ENCODE measurements around the gene KCTD1.

The KCTD1 gene

GRCh38 chr18:26519114-26519513 is 29.2 kb downstream of the KCTD1 start:
- DNase-seq: no peak

GRCh38 chr18:26516964-26517363 is 31.4 kb downstream of the KCTD1 start:
- no peak for DNase-seq

- no peak for DNase-seq
Measured at GRCh38 chr18:26515643-26516487, 32.5 kb downstream of the KCTD1 start.

GRCh38 chr18:26511339-26512071 is 36.8 kb downstream of the KCTD1 start:
- no peak for DNase-seq

DNA sequence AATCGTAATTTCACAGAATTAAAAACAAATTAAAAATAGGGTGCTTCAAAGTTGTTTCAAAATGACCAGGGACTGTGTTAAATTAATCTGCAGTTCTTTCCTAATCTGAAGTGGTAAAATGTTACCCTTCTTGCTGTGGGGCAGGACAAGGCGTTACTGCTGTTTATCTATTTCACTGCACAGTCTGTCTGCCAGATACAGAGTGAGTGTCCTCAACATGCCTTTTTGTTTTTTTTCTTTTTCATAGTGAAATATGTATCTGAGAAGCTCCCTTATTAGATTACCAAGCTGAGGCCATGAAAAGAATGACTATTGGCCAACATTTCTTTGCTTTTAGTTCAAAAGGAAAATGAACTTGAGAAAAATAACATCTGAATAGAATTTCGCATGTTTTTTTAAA is 38.0 kb downstream of the KCTD1 start:
- DNase-seq: no peak

DNA sequence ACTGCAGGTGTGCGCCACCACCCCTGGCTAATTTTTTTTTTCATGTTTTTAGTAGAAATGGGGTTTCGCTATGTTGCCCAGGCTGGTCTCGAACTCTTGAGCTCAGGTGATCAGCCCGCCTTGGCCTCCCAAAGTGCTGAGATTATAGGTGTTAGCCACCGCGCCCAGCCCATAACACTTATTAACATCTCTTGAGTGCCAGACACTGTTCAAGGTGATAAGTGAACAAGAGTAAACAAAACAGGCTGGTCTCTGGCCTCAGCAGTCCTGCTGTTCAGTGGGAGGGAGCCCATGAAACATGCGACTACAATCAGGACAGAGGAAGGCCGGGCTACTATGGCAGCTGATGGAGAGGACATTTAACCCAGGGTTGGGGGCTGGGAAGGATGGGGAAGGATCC is 42.3 kb downstream of the KCTD1 start:
- DNase-seq: no peak

DNA sequence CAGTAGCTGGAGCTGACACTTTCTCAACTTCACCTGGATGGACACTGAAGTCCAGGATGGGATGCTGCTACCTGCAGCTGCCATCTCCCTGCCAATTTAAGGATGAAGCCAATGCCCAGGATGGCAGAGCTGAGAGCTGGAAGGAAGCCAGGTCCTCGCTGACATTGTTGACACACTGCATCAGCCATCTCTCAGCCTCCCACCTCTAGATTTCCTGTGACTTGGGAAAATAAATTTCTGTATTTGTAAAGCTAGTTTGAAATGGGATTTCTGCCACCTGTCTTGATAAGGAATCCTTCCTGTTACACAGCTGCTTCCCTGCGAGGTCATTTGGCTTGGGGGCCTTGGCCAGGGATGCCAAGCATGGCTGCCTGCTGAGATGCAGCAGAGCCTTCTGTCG is 43.5 kb downstream of the KCTD1 start:
- DNase-seq: no peak

DNA sequence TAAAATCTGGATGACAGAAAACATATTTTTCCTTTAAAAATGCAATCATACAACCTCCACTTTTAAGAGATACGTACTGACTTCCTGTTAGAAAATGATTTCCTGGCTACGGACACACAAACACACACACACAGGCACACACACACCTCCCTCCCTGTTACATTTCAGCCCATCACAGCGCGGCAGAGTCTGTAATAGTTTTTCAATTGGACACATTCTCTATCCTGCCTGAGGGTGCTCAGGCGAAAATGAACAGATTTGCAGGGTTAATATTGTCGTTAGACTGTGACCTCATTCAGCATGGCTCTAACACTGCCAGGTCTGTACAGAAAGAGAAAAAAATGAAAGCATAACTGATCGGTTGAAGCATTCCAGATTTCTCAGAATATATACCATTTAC is 45.0 kb downstream of the KCTD1 start:
- peak; percentile 8 for DNase-seq

DNA sequence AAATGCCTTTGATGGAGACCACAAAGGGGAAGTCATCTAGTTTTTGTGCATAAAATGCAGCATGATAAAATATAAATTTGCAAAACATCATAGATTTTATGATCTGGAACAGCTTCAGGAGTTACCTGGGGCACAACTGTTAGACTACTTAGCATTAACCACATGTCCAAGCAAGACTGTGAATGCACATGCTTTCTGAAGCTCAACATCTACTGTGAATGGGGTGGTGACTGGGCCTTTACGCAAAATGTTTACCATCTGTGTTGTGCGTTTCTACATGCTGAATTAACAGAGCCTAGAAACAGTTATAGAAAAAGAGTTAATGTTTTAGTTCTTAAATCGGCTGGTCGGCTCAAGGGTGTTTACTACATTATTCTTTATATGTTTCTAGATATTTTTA is 45.5 kb downstream of the KCTD1 start:
- no peak for DNase-seq

- DNase-seq: no peak
Measured at GRCh38 chr18:26497866-26498265, 50.5 kb downstream of the KCTD1 start.

GRCh38 chr18:26496528-26496927 is 51.8 kb downstream of the KCTD1 start:
- no peak for DNase-seq

- DNase-seq: no peak
Measured at GRCh38 chr18:26495287-26495686, 53.1 kb downstream of the KCTD1 start.

- no peak for DNase-seq
Measured at GRCh38 chr18:26493021-26493420, 55.3 kb downstream of the KCTD1 start.

DNA sequence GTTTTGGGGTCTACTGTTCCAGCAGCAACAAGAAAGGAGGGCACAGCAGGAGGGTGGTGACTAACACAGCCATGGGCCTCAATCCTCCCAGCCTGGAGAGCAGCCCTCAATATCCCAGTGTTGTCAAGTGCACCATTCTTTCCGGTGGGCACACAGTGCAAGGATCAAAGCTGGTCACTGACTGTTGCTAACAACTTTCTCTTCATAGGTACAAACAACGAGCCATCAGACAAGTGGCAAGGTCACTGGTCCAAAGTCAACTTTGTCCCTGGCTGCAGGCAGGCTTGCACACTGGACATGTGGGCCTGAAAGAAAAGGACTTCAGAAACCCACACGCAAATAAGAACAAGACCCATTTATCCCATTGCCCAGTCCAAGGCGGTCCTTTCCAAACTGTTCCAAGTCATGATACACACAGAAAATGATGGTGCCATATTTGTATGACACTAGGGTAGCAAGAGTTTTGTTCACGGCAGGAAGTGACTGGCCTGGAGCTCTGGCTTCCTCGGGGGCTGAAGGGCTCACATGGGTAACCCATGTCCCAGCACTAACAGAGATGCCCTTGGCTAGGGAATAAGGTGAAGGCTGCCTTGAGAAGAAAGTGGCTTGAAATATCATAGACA is 57.0 kb downstream of the KCTD1 start:
- no peak for DNase-seq

DNA sequence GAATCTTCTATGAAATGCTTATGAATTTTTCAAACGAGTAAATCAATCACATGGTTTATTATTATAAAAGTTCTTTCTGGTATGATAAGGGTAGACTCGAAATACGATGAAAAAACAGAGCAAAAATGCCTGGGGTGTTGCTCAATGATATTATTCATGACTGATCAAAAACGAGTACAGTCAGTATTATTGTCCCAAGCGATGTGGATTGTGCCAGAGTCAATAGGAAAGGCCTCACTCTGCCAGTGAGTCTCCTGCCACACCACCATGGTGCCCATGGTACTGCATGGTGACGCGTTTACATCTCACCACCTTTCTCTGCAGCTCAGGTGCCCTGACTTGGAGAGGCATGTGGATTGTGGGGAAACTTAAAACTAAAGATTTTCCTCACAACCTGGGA is 58.5 kb downstream of the KCTD1 start:
- DNase-seq: no peak

GRCh38 chr18:26489191-26489590 is 59.2 kb downstream of the KCTD1 start:
- DNase-seq: no peak

DNA sequence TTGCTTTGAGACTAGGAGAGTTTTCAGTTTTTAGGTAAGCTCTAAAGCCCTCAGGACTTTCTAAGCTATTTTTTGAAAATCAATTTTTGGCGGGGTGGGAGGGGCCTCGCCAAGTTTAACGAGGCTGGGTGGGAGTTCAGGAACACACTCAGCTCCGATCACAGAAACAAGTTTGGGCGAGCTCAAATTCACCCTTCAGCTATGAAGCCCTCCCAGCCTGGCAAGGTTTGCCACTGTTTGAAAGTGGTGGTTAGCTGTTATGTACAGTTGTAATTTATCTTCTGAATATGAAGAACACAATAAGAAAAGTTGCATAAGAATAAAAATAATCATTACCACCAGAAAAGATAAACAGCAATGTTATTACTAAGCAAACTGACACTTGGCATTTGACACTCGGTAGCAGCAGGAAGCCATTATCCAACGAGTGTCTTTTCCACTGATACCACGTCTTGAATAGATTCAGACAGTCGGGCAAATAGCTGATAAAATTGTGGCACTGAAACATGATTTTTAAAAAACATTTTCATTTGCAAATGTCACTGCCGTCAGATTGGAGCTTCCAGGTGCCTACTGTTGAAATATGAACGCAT is 59.8 kb downstream of the KCTD1 start:
- no peak for DNase-seq

GRCh38 chr18:26487437-26487836 is 60.9 kb downstream of the KCTD1 start:
- DNase-seq: peak; percentile 71

GRCh38 chr18:26483633-26484032 is 64.7 kb downstream of the KCTD1 start:
- DNase-seq: no peak

DNA sequence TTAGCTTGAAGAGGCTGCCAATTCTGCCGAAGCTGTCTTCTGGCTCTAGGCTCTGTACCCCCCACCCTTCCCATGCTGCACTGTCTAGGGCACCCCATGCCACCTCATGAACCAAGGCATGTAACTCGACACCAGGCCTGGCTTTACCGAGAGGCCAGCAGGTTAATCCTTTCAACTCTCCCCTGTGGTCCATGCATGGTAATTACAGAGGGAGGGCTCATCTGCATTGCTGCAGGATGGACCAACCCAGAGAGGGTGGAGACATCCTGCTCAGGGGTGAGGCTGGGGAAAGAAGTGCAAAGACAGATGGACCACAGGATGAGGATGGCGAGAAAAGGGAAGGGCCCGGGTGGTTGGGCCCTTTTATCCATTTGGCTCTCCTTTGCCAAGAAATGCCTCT is 65.8 kb downstream of the KCTD1 start:
- no peak for DNase-seq

GRCh38 chr18:26480897-26481795 is 67.2 kb downstream of the KCTD1 start:
- peak; percentile 98 for DNase-seq

GRCh38 chr18:26479681-26480079 is 68.7 kb downstream of the KCTD1 start:
- peak; percentile 40 for DNase-seq

All from kidney glomerular epithelial cell (primary cell).